Epithelial cell of esophagus (primary cell): ENCODE results near the gene RAPGEF6.
"Not testable (repeated sequence)": the region's sequence is repeated elsewhere in the genome, so short reads cannot be mapped to it uniquely, and the experiment has no call there.

Experiments used
- DNase-seq: peaks from one replicate; pipeline ENCODE4 v3.0.0; 2010; ENCODE audit warnings: low read depth
- H3K4me3 ChIP-seq: 2 replicates; pipeline ENCODE4 v1.5.1; 2011; ENCODE audit warnings: mild to moderate bottlenecking, low read length, control low read depth
- TF ChIP-seq, protein P1 (sequence below): IDR thresholded peaks from 2 replicates; pipeline ENCODE4 v1.5.1; 2011; ENCODE audit warnings: low read depth, mild to moderate bottlenecking, low read length, control low read depth, inconsistent platforms; ENCODE audit not compliant: insufficient read depth; ENCODE audit errors: missing control alignments

Gene RAPGEF6

DNA sequence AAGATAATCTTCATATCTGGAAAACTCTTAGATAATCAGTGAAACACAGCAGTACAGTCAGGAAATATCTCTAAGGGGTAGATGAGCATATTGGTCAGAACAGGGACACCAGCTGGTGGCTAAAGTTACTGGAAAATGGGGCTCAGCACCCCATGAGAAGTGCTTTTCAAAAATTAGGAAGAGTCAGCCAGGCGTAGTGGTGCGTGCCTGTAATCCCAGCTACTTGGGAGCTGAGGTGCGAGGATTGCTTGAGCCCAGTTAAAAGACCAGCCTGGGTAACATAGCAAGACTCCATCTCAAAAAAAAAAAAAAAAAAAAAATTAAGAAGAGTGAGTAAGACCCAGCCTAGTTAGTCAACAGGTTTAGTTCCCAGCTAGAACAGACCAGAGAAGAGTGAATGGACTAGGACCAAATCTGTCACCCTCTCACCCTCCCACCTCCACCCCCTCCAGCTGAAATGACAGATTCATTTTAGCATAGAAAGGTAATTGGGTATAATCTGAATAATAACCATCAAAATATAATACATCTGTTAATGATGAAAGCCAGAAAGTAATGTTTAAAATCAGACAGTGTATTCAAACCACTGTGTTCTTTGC is 250.3 kb downstream of the RAPGEF6 start:
- peak; percentile 11 for DNase-seq
- TF ChIP-seq, protein P1, sequence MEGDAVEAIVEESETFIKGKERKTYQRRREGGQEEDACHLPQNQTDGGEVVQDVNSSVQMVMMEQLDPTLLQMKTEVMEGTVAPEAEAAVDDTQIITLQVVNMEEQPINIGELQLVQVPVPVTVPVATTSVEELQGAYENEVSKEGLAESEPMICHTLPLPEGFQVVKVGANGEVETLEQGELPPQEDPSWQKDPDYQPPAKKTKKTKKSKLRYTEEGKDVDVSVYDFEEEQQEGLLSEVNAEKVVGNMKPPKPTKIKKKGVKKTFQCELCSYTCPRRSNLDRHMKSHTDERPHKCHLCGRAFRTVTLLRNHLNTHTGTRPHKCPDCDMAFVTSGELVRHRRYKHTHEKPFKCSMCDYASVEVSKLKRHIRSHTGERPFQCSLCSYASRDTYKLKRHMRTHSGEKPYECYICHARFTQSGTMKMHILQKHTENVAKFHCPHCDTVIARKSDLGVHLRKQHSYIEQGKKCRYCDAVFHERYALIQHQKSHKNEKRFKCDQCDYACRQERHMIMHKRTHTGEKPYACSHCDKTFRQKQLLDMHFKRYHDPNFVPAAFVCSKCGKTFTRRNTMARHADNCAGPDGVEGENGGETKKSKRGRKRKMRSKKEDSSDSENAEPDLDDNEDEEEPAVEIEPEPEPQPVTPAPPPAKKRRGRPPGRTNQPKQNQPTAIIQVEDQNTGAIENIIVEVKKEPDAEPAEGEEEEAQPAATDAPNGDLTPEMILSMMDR: no peak
- no peak overlapping the region for H3K4me3 ChIP-seq

DNA sequence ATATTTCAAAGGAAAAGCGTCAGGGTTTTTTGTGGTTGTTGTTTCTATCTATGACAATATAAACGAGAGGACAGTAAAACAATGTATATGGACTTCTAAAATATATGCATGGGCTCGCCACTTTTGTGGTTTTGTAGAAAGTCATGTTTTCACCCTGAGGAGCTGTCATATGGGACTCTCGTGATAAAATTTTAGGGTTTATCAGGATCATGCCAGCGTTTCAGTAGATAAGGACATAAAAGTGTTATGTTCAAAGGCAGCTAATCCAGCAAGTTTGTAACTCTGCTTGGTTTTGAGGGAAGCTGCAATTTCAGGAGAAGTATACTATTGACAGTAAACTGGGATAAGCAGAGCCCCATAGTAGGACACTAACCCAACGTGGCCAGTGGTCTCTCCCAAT is 250.9 kb downstream of the RAPGEF6 start:
- no peak for DNase-seq
- no peak overlapping the region for H3K4me3 ChIP-seq
- TF ChIP-seq, protein P1: no peak

DNA sequence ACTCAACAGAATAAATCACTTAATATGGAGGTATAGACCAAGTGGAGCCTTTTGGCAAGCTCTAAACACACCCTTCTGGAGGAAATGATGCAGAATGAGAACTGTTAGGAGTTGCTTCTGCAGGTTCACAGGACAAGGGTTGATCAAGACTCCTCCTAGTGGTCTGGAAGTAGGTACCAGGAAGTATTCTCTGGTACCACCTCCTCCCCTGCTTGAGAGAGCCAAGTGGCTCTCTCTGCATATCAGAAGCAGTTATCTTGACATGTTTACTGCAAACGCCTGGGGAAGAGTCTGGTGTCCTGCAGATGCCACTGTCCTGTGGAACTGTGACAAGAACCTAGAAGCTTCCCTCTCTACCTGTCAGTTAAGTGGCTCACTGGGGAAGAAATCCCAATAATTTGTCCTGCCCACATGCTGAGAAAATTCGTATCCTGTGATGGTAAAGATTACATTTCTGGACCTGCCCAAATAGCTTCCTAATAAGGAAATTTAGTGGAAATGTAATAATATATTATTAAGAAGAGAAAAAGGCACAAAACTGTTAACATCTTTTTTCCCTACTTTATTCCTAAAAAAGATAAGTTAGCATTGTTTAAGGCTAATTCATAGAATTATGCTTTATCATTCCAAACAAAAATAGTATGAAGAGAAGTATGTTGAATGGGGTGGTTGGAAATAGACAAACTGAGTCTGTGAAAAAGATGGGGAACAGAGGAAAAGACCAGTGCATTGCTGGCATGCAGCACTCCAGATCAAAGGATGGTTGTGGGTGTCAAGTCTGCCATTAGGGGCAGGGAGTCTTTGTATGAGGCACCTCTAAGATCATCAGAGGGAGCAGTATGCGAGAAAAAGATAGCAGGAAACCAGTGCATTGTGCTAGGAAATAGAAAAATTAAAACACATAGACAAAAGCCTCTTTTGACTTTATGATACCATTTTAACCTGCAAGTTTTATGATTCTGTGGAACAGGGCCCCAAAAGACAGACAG is 252.3 kb downstream of the RAPGEF6 start:
- DNase-seq: peak; percentile 75
- TF ChIP-seq, protein P1: peak; percentile 83
- no peak overlapping the region for H3K4me3 ChIP-seq

GRCh38 chr5:131381777-131382176 is 253.3 kb downstream of the RAPGEF6 start:
- no peak overlapping the region for H3K4me3 ChIP-seq
- TF ChIP-seq, protein P1: no peak
- DNase-seq: no peak

DNA sequence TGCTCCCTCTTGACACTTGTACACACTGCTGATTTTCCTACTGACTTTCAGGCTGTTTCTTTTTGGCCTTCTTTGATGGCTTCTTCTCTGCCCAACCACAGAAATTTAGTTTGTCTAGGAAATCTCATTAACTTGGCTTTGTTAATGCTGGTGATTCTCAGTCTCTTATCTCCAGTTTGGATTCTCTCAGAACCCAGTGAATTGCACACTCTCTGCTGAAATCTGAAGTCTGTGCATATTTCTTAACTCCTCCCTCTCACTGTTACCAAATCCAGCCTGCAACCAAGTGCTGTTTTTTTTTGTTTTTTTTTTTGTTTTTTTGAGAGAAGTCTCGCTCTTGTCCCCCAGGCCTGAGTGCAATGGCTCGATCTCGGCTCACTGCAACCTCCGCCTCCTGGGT is 254.0 kb downstream of the RAPGEF6 start:
- no peak for DNase-seq
- H3K4me3 ChIP-seq: no peak overlapping the region
- TF ChIP-seq, protein P1: no peak

- DNase-seq, H3K4me3 ChIP-seq: not testable (repeated sequence)
Observed at GRCh38 chr5:131380238-131380637, 254.8 kb downstream of the RAPGEF6 start.

- peak; percentile 58 for DNase-seq
- TF ChIP-seq, protein P1: no peak
- no peak overlapping the region for H3K4me3 ChIP-seq
Observed at GRCh38 chr5:131379723-131380122, 255.3 kb downstream of the RAPGEF6 start.
